HL-60 (cell line): Measurements from ENCODE around the gene CAPN13.

Experiments used
- DNase-seq, 2 experiments: peaks; one replicate each; pipeline ENCODE4 v3.0.0-alpha.2; 2010 to 2020; ENCODE audit warnings: low read depth in 1 of 2, low spot score in 1 of 2
- H3K27ac ChIP-seq: fragments of 250-450 bp; sonication (Bioruptor Pico); replicated peaks from 2 replicates; pipeline ENCODE4 v1.5.1; 2020; ENCODE audit warnings: mild to moderate bottlenecking, moderate library complexity
- H3K27me3 ChIP-seq: fragments of 250-450 bp; sonication (Bioruptor Pico); 2 replicates; pipeline ENCODE4 v1.5.1; 2021; ENCODE audit warnings: mild to moderate bottlenecking, moderate library complexity; ENCODE audit not compliant: insufficient read depth, poor library complexity, severe bottlenecking
- H3K4me3 ChIP-seq: replicated peaks from 2 replicates; pipeline ENCODE4 v1.5.1; 2011; ENCODE audit warnings: mild to moderate bottlenecking, control low read depth, low read length; ENCODE audit not compliant: insufficient read depth
- CTCF ChIP-seq: IDR thresholded peaks from one replicate; pipeline ENCODE4 v1.5.1; 2011; ENCODE audit warnings: low read length, control low read depth, inconsistent platforms; ENCODE audit not compliant: insufficient read depth
- GABPA ChIP-seq: IDR thresholded peaks from 2 replicates; pipeline ENCODE4 v1.6.1; 2012; ENCODE audit warnings: low read depth
- POLR2AphosphoS5 ChIP-seq: IDR thresholded peaks from 2 replicates; pipeline ENCODE4 v1.6.1; 2012; ENCODE audit warnings: low read depth
- REST ChIP-seq: IDR thresholded peaks from 2 replicates; pipeline ENCODE4 v1.6.1; 2012; ENCODE audit warnings: low read depth; ENCODE audit not compliant: insufficient replicate concordance
- SPI1 ChIP-seq: IDR thresholded peaks from 2 replicates; pipeline ENCODE4 v1.6.1; 2012; ENCODE audit warnings: low read depth, mild to moderate bottlenecking, borderline replicate concordance

Gene CAPN13

GRCh38 chr2:30732876-30733275 is 74.4 kb downstream of the CAPN13 start:
- no peak overlapping the region for H3K4me3 ChIP-seq
- DNase-seq = no peak
- no peak for TF ChIP-seq CTCF
- no peak overlapping the region for H3K27ac ChIP-seq
- peaks cover 5% of the 10 kb centered on the region for H3K27me3 ChIP-seq

GRCh38 chr2:30732376-30732775 is 74.9 kb downstream of the CAPN13 start:
- TF ChIP-seq SPI1 = no peak
- TF ChIP-seq REST = no peak
- no peak for TF ChIP-seq POLR2AphosphoS5
- no peak for DNase-seq
- H3K27ac ChIP-seq = no peak overlapping the region
- peaks cover 5% of the 10 kb centered on the region for H3K27me3 ChIP-seq
- no peak overlapping the region for H3K4me3 ChIP-seq

GRCh38 chr2:30731706-30732105 is 75.5 kb downstream of the CAPN13 start:
- Histone ChIP-seq H3K27ac (no peak overlapping the region), H3K27me3 (peaks cover 5% of the 10 kb centered on the region), H3K4me3 (no peak overlapping the region)
- no peak for TF ChIP-seq GABPA
- no peak for TF ChIP-seq POLR2AphosphoS5
- no peak for TF ChIP-seq SPI1
- no peak for TF ChIP-seq CTCF
- no peak for TF ChIP-seq REST
- no peak for DNase-seq

GRCh38 chr2:30730736-30731647 is 76.3 kb downstream of the CAPN13 start:
- H3K27ac ChIP-seq = no peak overlapping the region
- TF ChIP-seq CTCF (no peak), REST (no peak), SPI1 (no peak), GABPA (no peak), POLR2AphosphoS5 (no peak)
- peaks cover 9% of the 10 kb centered on the region for H3K27me3 ChIP-seq
- H3K4me3 ChIP-seq = no peak overlapping the region
- DNase-seq = no peak
